MM.1S (cell line): ENCODE data around the gene MAFB.

Source experiments
- DNase-seq: peaks from one replicate; pipeline ENCODE4 v3.0.0-alpha.2; 2015
- H2AFZ ChIP-seq: fragments of 300-600 bp; sonication (generic); 2 replicates; pipeline ENCODE4 v1.6.0; 2016; ENCODE audit warnings: antibody characterized with exemption, low read length
- H3F3A ChIP-seq: fragments of 300-600 bp; sonication (generic); 2 replicates; pipeline ENCODE4 v1.6.1; 2016; ENCODE audit warnings: mild to moderate bottlenecking, antibody characterized with exemption, low read length, moderate library complexity, mixed read lengths; ENCODE audit not compliant: insufficient read depth
- H3K27ac ChIP-seq: fragments of 300-600 bp; sonication (generic); 2 replicates; pipeline ENCODE4 v1.5.1; 2016; ENCODE audit warnings: mild to moderate bottlenecking, low read length
- H3K27me3 ChIP-seq: fragments of 300-600 bp; sonication (generic); replicated peaks from 2 replicates; pipeline ENCODE4 v1.6.0; 2016; ENCODE audit warnings: low read length; ENCODE audit not compliant: insufficient read depth
- H3K36me3 ChIP-seq: fragments of 300-600 bp; sonication (generic); replicated peaks from 2 replicates; pipeline ENCODE4 v1.6.1; 2016; ENCODE audit warnings: mild to moderate bottlenecking, low read length, mixed read lengths; ENCODE audit not compliant: insufficient read depth
- H3K4me1 ChIP-seq: fragments of 300-600 bp; sonication (generic); 2 replicates; pipeline ENCODE4 v1.6.1; 2016; ENCODE audit warnings: low read length, mixed read lengths
- H3K4me2 ChIP-seq: fragments of 300-600 bp; sonication (generic); 2 replicates; pipeline ENCODE4 v1.6.0; 2016; ENCODE audit warnings: low read depth, low read length
- H3K4me3 ChIP-seq: fragments of 300-600 bp; sonication (generic); 2 replicates; pipeline ENCODE4 v1.5.1; 2016; ENCODE audit warnings: low read length, mixed read lengths
- H3K79me2 ChIP-seq: fragments of 300-600 bp; sonication (generic); 2 replicates; pipeline ENCODE4 v1.6.1; 2016; ENCODE audit warnings: mixed run types, low read length, mixed read lengths
- H3K9ac ChIP-seq: fragments of 300-600 bp; sonication (generic); 2 replicates; pipeline ENCODE4 v1.6.1; 2016; ENCODE audit warnings: low read length, mixed read lengths
- H3K9me2 ChIP-seq: fragments of 300-600 bp; sonication (generic); replicated peaks from 2 replicates; pipeline ENCODE4 v1.6.1; 2016; ENCODE audit warnings: mild to moderate bottlenecking, low read length, mixed read lengths; ENCODE audit not compliant: insufficient read depth
- H3K9me3 ChIP-seq: fragments of 300-600 bp; sonication (generic); replicated peaks from 2 replicates; pipeline ENCODE4 v1.6.1; 2016; ENCODE audit warnings: mild to moderate bottlenecking, low read length, mixed read lengths; ENCODE audit not compliant: insufficient read depth
- H4K20me1 ChIP-seq: fragments of 300-600 bp; sonication (generic); 2 replicates; pipeline ENCODE4 v1.6.1; 2016; ENCODE audit warnings: mild to moderate bottlenecking, low read length, moderate library complexity, mixed read lengths; ENCODE audit not compliant: insufficient read depth
- EZH2 ChIP-seq: fragments of 300-600 bp; sonication (generic); optimal IDR thresholded peaks from 2 replicates; pipeline ENCODE3; 2017; ENCODE audit warnings: low read depth, mild to moderate bottlenecking, antibody characterized with exemption, low read length, mixed read lengths
- EZH2phosphoT487 ChIP-seq: fragments of 300-600 bp; sonication (generic); IDR thresholded peaks from 2 replicates; pipeline ENCODE4 v1.6.1; 2018; ENCODE audit warnings: antibody characterized with exemption, low read length
- TF ChIP-seq, protein P1 (sequence below): fragments of 300-600 bp; sonication (generic); IDR thresholded peaks from 2 replicates; pipeline ENCODE4 v1.5.1; 2016; ENCODE audit warnings: antibody characterized with exemption, low read length, mixed read lengths

The MAFB gene

DNA sequence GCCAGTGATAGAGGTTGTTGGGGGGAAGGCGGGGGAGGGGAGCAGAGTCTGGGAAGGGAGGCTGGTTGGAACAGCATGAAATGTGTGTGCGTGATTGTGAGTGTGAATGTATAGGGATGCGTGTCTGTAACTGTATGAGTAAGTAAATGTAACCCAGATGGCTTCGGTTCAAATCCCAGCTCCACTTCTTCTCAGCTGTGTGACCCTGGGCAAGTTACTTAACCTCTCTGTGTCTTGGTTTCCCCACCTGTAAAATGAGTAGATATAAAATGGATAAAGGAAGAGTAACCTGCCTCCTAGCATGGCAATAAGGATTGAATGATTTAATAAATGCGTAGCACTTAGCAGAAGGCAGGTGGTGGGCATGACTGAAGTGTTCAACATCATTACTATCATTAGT is 24.1 kb downstream of the MAFB start:
- TF ChIP-seq, protein P1, sequence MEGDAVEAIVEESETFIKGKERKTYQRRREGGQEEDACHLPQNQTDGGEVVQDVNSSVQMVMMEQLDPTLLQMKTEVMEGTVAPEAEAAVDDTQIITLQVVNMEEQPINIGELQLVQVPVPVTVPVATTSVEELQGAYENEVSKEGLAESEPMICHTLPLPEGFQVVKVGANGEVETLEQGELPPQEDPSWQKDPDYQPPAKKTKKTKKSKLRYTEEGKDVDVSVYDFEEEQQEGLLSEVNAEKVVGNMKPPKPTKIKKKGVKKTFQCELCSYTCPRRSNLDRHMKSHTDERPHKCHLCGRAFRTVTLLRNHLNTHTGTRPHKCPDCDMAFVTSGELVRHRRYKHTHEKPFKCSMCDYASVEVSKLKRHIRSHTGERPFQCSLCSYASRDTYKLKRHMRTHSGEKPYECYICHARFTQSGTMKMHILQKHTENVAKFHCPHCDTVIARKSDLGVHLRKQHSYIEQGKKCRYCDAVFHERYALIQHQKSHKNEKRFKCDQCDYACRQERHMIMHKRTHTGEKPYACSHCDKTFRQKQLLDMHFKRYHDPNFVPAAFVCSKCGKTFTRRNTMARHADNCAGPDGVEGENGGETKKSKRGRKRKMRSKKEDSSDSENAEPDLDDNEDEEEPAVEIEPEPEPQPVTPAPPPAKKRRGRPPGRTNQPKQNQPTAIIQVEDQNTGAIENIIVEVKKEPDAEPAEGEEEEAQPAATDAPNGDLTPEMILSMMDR: no peak
- TF ChIP-seq EZH2phosphoT487 (no peak), EZH2 (no peak)
- no peak for DNase-seq
- H4K20me1 ChIP-seq: no peaks in the 10 kb centered on the region
- no peaks in the 10 kb centered on the region for H3K9me3 ChIP-seq
- H3K9me2 ChIP-seq: no peaks in the 10 kb centered on the region
- H3F3A ChIP-seq: no peaks in the 10 kb centered on the region
- H3K4me2 ChIP-seq: no peak overlapping the region
- no peaks in the 10 kb centered on the region for H3K79me2 ChIP-seq
- H3K27ac ChIP-seq: no peak overlapping the region
- H3K36me3 ChIP-seq: no peaks in the 10 kb centered on the region
- H2AFZ ChIP-seq: no peak overlapping the region
- no peak overlapping the region for H3K9ac ChIP-seq
- H3K4me3 ChIP-seq: no peak overlapping the region
- no peaks in the 10 kb centered on the region for H3K4me1 ChIP-seq
- H3K27me3 ChIP-seq: no peaks in the 10 kb centered on the region

DNA sequence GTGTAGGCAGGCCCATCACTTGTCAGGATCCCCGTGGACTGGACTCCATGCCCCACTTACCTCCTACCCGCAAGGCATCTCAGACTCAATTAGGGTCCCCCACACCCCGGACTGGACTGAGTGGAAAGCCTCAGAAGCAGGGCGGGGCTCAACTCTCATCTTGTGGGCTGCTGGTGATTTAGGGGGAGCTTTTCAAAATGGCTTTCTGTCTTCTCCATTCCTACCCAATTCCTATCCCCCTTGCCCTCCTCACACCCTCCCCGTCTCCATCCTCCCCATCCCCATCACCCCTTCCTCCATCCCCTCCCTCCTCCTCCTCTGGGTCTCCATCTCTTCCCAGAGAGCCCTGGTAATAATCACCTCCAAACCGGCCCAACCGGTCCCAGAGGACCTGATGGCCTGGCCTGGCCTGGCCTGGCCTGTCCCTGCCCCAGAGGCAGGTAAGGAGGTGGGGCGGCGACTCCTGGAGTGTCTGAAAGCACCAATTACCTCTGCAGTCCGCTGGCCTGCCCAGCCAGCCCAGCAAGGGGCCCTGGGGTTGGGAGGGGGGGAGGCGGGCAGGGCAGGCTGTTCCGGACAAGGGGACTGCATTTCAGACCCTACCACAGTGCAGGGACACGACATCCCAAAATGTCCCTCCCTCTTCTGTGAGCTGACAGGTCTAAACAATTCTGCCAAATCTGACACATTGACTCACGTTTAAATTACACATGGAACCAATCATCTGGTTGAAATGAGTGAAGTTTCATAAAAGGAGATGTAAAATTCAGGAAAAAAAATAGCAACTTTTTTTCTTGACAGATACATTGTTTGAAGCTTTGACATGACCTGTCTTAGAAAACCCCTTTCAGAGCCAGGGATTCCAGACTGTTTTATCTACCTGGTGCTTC is 24.8 kb downstream of the MAFB start:
- Histone ChIP-seq H3F3A (no peaks in the 10 kb centered on the region), H3K4me2 (no peak overlapping the region), H2AFZ (no peak overlapping the region), H3K79me2 (no peaks in the 10 kb centered on the region), H3K36me3 (no peaks in the 10 kb centered on the region), H3K27ac (no peak overlapping the region), H3K4me1 (no peaks in the 10 kb centered on the region), H3K9me2 (no peaks in the 10 kb centered on the region), H3K9me3 (no peaks in the 10 kb centered on the region), H3K4me3 (no peak overlapping the region), H3K9ac (no peak overlapping the region), H4K20me1 (no peaks in the 10 kb centered on the region), H3K27me3 (no peaks in the 10 kb centered on the region)
- DNase-seq: no peak
- TF ChIP-seq, protein P1: no peak

DNA sequence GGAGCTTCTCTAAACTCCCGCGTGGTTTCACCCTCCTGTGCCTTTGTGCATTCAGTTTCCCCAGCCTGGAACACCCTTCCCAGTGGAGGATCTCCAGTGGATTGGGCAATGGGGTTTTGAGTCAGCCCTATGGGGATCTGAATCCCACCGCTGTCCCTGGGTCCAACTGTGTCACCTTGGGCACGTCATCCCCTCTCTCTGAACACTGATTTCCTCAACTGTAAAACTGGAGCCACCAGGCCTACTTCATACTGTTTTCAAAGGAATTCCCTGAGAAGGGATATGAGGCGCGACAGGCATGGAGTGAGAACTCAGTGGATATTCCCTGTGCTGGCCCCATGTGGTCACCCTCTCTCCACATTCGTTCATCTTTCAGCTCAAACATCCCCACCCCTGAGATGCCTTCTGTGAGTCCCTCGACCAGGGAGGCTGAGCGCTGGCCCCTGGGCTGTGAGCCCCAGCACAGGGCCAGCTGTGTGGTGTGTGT is 25.7 kb downstream of the MAFB start:
- no peaks in the 10 kb centered on the region for H3K79me2 ChIP-seq
- no peak for DNase-seq
- no peaks in the 10 kb centered on the region for H3K9me2 ChIP-seq
- H3K4me2 ChIP-seq: no peak overlapping the region
- no peaks in the 10 kb centered on the region for H3K36me3 ChIP-seq
- TF ChIP-seq EZH2 (no peak), EZH2phosphoT487 (no peak)
- TF ChIP-seq, protein P1: no peak
- no peaks in the 10 kb centered on the region for H3K4me1 ChIP-seq
- H3K27me3 ChIP-seq: no peaks in the 10 kb centered on the region
- no peaks in the 10 kb centered on the region for H3F3A ChIP-seq
- no peak overlapping the region for H3K4me3 ChIP-seq
- H3K9ac ChIP-seq: no peak overlapping the region
- no peaks in the 10 kb centered on the region for H3K9me3 ChIP-seq
- H2AFZ ChIP-seq: no peak overlapping the region
- H3K27ac ChIP-seq: no peak overlapping the region
- H4K20me1 ChIP-seq: no peaks in the 10 kb centered on the region
